Suppressor macrophage treated with lipopolysaccharide for 4 hours (primary cell): ENCODE measurements around the gene ADAMTS3.
"Not testable (repeated sequence)": the region's sequence is repeated elsewhere in the genome, so short reads cannot be mapped to it uniquely, and the experiment has no call there.

Source experiments
- DNase-seq: peaks from one replicate; pipeline ENCODE4 v3.0.0-alpha.2; 2020

The ADAMTS3 gene

GRCh38 chr4:72467633-72468032 is 101.4 kb downstream of the ADAMTS3 start:
- no peak for DNase-seq

DNA sequence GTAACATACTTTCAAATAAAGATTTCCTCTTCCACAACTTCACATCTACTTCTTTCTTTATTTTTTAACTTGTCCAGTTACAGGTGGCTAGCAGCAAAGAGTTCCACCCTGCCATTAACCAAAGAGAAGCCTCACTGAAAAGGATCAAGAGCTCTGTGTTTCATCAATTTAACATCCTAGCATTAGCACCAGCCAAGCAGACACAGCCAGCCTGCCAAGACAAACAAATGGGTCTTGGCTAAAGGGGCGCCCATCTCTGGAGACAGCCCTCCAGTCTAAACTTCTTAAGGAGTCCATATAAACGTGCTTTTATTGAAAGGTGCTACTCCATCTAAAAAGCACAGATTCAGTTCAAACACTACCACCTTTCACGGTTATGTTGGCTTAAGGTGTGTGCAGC is 105.3 kb downstream of the ADAMTS3 start:
- no peak for DNase-seq

DNA sequence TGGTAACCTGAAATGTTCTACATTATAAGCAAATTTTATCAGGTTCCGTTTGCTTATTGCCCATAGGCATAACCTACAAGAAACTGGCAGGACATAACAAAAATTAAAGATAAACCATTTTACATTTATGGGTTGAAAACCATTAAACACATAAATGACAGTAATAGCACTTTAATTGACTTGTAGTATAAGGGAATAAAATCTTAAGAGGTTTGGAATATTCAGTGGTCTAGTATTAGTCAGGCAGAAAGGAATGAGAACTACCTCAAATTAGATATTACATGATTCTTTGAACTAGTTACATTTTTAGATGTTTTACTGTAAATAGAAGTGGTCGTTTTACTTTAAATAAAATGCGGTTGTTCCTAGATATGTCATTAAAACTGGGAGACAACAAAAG is 111.9 kb downstream of the ADAMTS3 start:
- DNase-seq = no peak

- DNase-seq = no peak
Observed at GRCh38 chr4:72451349-72451748, 117.7 kb downstream of the ADAMTS3 start.

- no peak for DNase-seq
Observed at GRCh38 chr4:72449705-72450104, 119.3 kb downstream of the ADAMTS3 start.

DNA sequence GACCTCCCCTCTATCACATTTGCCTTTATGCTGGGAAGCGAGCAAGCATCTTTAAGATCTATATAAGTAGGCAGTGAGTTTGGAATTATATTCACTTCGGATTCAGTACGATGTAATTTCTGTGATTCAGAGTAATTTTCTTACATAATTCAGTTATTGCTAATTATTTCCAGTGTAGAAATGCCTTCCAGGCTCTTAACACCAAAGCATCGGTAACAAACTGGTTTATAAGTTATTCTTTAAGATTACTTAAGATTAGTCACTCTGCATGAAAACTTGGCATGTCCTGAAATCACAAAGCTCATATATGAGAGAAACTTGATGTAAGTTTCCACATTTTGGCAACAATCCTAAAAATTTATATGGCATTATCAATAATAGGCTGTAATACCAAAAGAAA is 120.8 kb downstream of the ADAMTS3 start:
- DNase-seq = no peak

GRCh38 chr4:72446353-72447055 is 122.5 kb downstream of the ADAMTS3 start:
- no peak for DNase-seq

- no peak for DNase-seq
Observed at GRCh38 chr4:72444092-72444491, 124.9 kb downstream of the ADAMTS3 start.

DNA sequence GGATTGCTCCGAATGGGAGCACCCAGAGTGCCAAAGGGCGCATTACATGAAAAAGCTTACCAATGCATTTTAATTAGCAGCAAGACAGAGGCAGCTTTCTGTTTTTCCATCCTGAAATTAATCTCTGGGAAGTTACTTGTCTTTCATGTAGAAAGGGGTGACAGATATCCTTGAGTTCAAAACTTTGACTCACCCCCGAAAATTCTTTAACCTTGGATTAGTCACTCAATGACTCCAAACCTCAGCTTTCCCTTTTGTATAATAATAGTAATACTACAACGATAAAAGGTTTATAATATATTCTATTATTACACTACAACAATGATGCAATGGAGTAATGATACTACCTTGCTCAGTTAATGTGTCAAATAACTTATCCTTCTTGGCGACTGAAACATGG is 126.3 kb downstream of the ADAMTS3 start:
- no peak for DNase-seq

- no peak for DNase-seq
Observed at GRCh38 chr4:72442147-72442546, 126.9 kb downstream of the ADAMTS3 start.

GRCh38 chr4:72440386-72440785 is 128.6 kb downstream of the ADAMTS3 start:
- no peak for DNase-seq

GRCh38 chr4:72432975-72433374 is 136.0 kb downstream of the ADAMTS3 start:
- DNase-seq = no peak

DNA sequence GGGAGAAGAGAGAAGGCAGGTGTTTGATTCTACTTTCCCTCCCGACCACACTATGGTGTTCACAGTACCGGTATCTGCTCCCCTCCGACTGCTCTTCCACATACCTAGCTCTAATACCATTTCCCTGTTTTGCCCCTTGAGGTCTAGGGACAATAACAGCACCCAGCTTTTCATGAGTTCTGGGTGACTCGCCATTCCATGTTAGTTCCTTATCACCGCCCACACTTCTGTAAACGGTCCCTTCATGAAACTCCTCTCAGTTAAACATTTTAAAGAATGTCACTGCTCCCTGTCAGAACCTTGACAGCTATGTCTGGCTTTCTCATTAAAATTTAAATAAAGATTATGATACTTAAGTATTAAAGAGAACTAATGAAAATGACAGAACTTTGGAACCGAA is 136.7 kb downstream of the ADAMTS3 start:
- peak; percentile 2 for DNase-seq

- no peak for DNase-seq
Observed at GRCh38 chr4:72430988-72431387, 138.0 kb downstream of the ADAMTS3 start.

- no peak for DNase-seq
Observed at GRCh38 chr4:72430050-72430449, 139.0 kb downstream of the ADAMTS3 start.

GRCh38 chr4:72429397-72429889 is 139.6 kb downstream of the ADAMTS3 start:
- no peak for DNase-seq

- DNase-seq = no peak
Observed at GRCh38 chr4:72427057-72427456, 142.0 kb downstream of the ADAMTS3 start.

- not testable (repeated sequence) for DNase-seq
Observed at GRCh38 chr4:72425908-72426307, 143.1 kb downstream of the ADAMTS3 start.

DNA sequence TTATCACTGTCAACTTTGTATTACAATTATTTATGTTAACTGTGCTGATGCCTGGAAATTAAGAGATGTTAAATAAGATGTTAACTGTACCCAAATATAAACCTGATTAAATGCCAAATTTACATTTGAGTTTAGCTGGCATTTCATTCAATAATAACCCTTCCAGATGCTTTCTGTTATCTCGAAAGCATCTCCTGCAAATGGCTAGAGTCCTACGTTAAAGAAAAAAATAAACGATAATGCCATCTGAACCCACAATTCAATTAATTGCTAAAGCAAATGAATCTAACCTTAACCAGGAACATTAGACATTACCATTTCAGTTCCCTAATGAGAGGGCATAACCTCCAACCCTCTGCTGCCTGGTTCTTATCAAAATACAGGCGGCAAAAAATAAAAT is 145.0 kb downstream of the ADAMTS3 start:
- DNase-seq = no peak

DNA sequence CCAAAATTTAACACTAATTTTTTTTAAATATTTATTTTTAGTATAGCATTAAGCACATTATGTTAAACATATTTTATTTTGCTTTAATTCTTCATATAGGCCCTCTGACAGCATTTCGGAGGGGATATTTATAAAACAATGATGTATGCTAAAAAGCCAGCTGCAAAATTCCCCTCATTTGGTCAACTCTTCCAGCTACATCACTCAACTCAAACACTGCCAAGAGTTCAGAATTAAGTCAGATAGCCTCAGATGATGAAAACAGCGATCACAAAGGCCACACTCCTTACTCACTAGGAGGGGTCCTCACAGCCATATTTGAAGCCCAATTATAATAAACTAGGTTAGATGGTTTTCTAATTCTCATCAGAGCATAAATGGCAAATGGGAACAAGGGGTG is 146.6 kb downstream of the ADAMTS3 start:
- no peak for DNase-seq

- no peak for DNase-seq
Observed at GRCh38 chr4:72418458-72418857, 150.6 kb downstream of the ADAMTS3 start.

DNA sequence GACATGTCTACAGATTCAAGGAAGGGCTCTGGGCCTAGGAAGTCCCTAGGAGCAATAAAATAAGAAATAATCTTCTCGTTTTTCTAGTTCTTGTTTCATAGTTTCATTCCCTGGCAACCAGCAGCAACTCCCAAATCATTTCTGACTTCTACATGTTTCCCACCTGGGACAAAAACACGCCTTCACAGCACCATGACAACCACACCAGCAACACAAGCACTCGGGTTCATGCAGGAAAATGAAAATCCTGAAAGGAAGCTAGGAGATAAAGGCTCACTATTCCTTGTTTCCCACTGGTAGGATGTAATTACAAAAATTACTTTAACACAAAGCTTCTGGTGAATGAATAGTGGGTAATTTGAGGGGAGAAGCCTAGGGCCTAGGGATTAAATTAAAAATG is 158.9 kb downstream of the ADAMTS3 start:
- DNase-seq = no peak

DNA sequence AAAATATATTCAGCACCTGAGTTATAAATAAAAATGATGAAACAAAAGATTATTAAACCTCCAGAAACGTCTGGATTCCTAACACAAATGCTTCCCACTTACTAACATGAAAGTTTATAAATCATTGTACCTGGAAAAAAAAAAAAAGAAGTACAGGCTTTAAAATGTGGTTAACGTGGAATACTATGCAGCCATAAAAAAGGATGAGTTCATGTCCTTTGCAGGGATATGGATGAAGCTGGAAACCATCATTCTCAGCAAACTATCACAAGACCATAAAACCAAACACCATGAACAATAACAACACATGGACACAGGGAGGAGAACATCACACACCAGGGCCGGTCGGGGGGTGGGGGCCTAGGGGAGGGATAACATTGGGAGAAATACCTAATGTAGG is 160.5 kb downstream of the ADAMTS3 start:
- no peak for DNase-seq

DNA sequence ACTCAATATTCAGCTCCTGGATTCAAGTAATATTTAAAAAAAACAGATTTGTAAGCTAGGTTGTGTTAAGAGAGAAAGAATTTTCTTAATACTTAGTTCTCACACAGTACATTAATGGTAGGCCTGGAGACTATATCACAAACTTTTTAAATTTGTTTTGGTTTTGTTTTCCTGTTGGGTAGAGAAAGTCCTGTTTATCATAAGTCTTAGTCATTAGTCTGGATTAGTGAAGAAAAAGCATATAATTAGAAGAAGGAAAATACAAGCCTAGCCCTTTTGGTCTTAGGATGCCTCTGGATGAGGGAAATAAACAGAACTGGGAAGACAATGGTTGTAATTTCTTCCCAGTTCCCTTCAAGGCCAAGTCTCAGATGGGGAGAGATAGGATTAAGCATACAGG is 163.6 kb downstream of the ADAMTS3 start:
- DNase-seq = no peak

GRCh38 chr4:72397314-72397713 is 171.7 kb downstream of the ADAMTS3 start:
- no peak for DNase-seq
